HUES64 (cell line): ENCODE data around the gene ANKEF1.
"Not testable (repeated sequence)": the region's sequence is repeated elsewhere in the genome, so short reads cannot be mapped to it uniquely, and the experiment has no call there.

ENCODE experiments used
- H3K27ac ChIP-seq: 2 replicates; pipeline ENCODE4 v1.7.0; 2013; ENCODE audit warnings: low read depth, low read length, inconsistent platforms
- H3K27me3 ChIP-seq: 2 replicates; pipeline ENCODE4 v1.6.1; 2013; ENCODE audit warnings: mild to moderate bottlenecking, low read length; ENCODE audit not compliant: insufficient read depth
- H3K36me3 ChIP-seq: 2 replicates; pipeline ENCODE4 v1.6.1; 2013; ENCODE audit warnings: mild to moderate bottlenecking, low read length; ENCODE audit not compliant: insufficient read depth
- H3K4me1 ChIP-seq: 2 replicates; pipeline ENCODE4 v1.6.1; 2013; ENCODE audit warnings: mild to moderate bottlenecking, low read length, moderate library complexity; ENCODE audit not compliant: insufficient read depth
- H3K4me3 ChIP-seq: 2 replicates; pipeline ENCODE4 v1.5.1; 2013; ENCODE audit warnings: mild to moderate bottlenecking, low read length, moderate library complexity
- H3K9ac ChIP-seq: 2 replicates; pipeline ENCODE4 v1.6.1; 2013; ENCODE audit warnings: mild to moderate bottlenecking, low read depth, low read length
- H3K9me3 ChIP-seq: 2 replicates; pipeline ENCODE4 v1.6.1; 2013; ENCODE audit warnings: low read depth, low read length; ENCODE audit not compliant: insufficient read depth
- WGBS: fragments of 150-250, 120-280 bp; methylation state at CpG from one replicate; pipeline ENCODE4 v1.1.7; 2013; ENCODE audit warnings: missing lambda C conversion rate; 5-methylcytosine and 5-hydroxymethylcytosine counted together

Gene ANKEF1

DNA sequence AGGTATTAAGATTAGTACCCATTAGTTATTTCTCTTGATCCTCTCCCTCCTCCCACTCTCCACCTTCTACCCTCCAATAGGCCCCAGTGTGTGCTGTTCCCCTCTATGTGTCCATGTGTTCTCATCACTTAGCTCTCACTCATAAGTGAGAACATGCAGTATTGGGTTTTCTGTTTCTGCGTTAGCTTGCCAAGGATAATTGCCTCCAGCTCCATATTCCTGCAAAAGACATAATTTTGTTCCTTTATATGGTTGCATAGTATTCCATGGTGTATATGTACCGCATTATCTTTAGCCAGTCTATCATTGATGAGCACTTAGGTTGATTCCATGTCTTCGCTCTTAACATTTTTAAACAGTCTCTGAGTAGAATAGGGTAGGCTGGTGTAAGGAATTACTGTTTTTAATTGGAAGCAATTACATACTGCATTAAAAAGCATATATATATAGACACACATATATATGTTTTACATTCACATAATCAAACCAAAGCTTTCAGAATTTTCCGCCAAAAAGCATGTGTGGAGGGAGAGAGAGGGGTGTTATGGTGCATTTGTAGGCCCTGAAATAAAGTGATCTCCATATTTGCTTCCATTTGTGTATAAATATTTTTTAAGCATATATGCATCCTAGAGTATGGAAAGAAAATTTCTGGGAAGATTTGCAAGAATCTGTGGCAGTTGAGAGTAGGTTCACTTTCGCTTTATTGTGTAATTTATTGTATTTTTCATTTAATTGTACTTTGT, 709 bp upstream of the ANKEF1 start:
- H3K4me1 ChIP-seq = no peaks in the 10 kb centered on the region
- no peak overlapping the region for H3K27ac ChIP-seq
- H3K27me3 ChIP-seq = peaks cover 8% of the 10 kb centered on the region; the same call in 1 of the 2 replicates
- no peaks in the 10 kb centered on the region for H3K9me3 ChIP-seq
- peaks cover 9% of the 10 kb centered on the region; the same call in 1 of the 2 replicates for H3K36me3 ChIP-seq
- no peak overlapping the region for H3K9ac ChIP-seq
- WGBS = 100% methylated on average over 3 of the region's 5 CpGs
- H3K4me3 ChIP-seq = 0 out of 2 replicates have a peak overlapping the region, but pooled peaks have one; percentile 22

DNA sequence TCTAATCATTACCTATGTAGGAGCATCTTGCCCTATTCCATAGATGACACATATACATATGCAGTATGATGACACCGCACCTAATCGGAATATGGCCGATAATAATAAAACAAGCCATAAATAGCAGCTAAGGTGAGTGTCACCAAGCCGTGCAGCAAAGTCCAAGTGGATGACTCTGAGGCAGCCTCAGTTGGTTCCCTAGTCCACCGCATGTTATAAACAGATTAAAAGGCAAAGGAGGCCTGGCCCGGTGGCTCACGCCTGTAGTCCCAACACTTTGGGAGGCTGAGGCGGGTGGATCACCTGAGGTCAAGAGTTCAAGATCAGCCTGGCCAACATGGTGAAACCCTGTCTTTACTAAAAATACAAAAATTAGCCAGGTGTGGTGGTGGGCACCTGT, 1.5 kb downstream of the ANKEF1 start:
- not testable (repeated sequence) for H3K27ac ChIP-seq, H3K27me3 ChIP-seq, H3K9ac ChIP-seq, H3K4me1 ChIP-seq, H3K4me3 ChIP-seq, H3K9me3 ChIP-seq
- peaks cover 12% of the 10 kb centered on the region; the same call in 1 of the 2 replicates for H3K36me3 ChIP-seq
- 94% methylated on average over 8 of the region's 8 CpGs for WGBS

DNA sequence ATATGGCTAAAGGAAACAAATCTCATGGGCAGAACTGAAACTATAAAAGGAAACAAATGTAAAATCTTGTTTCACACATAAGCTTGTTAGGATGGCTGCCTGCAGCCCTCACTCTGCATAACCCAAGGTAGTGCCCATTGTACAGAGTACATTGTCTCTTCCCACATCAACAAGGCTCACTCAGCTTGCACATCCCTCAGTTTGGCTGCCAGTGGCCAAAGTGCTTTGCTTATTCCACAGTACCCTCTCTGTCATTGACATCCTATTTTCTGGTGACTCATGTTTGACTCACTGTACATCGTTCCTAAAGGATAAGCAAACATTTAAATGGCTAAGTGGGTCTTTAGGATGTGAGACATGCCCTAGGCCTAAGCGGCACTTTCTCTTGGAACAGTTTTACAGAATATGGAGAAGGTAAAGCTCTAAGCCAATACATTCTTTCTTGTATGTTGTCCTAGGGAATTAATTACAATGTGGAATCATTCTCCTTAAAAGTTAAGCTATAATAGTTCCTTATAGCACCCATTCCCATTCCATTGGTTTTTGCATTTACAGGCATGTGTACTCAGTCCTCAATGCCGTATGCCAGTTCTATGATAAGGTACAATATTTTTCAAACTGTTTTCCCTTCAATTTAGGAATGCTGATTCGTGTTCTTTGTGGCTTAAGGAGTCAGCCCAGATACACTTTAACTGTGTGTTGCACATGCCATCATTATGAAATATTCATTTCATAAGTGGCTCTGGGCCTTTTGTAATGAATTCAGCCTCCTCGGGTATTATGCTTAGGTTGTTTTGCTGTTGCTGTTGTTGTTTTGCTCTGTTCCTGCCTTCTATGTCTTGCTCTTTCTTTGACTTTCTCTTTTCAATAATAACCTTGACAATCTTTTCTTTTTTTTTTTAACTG, 5.5 kb downstream of the ANKEF1 start:
- no peak overlapping the region for H3K4me3 ChIP-seq
- 96% methylated on average over 4 of the region's 5 CpGs for WGBS

DNA sequence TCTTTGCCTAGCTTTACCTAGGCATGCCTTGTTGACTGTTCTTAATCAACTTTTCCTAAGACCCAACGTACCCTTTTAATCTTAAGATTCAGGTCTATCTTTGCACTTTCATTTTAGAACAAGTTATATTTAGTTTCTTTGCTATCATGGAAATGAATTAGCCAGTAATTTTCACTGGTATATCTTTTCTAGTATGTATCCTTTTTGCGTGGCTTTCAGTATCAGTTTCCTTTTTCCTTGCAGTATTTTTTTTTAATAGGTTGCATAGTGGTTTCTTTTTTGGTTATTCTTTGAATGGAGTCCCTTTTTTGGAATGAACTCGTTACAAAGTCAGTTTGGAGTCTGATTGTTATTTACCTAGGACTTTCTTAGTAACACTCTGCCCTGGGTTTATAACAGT, 7.3 kb downstream of the ANKEF1 start:
- H3K9me3 ChIP-seq = no peaks in the 10 kb centered on the region
- no peak overlapping the region for H3K9ac ChIP-seq
- WGBS = 91% methylated on average over 3 of the region's 3 CpGs
- H3K4me1 ChIP-seq = no peaks in the 10 kb centered on the region
- no peaks in the 10 kb centered on the region for H3K27me3 ChIP-seq
- H3K27ac ChIP-seq = no peak overlapping the region
- peaks cover 14% of the 10 kb centered on the region; the same call in 1 of the 2 replicates for H3K36me3 ChIP-seq
- no peak overlapping the region for H3K4me3 ChIP-seq

More for the DNA sequence above, 5.5 kb downstream of the ANKEF1 start:
- no peak overlapping the region for H3K9ac ChIP-seq
- no peaks in the 10 kb centered on the region; the same call in 1 of the 2 replicates for H3K27me3 ChIP-seq
- H3K4me1 ChIP-seq = no peaks in the 10 kb centered on the region
- no peaks in the 10 kb centered on the region for H3K9me3 ChIP-seq
- H3K36me3 ChIP-seq = peaks cover 12% of the 10 kb centered on the region; the same call in 1 of the 2 replicates
- H3K27ac ChIP-seq = no peak overlapping the region

DNA sequence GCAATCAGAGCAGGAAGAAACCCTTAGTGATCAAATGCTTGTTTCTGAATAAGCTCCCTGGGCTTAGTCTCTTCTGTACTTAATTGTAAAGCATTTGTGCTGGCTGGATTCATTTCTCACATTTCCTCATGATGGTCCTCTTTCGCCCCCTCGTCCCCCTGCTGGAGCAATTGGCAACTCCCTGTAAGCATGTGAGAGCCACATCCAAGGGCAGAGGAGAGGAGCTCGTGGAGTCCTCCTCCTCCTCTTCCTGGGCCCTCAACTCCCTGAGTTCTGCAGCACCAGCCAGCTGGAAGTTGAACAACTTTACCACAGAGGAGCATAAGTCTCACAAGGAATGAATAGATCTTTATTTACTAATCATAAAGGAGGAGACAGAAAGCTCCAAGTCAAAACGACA, 12.6 kb downstream of the ANKEF1 start:
- Histone ChIP-seq H3K27ac (no peak overlapping the region), H3K36me3 (0 out of 2 replicates have a peak, but pooled peaks cover 2% of the 10 kb centered on the region), H3K27me3 (no peaks in the 10 kb centered on the region), H3K4me3 (no peak overlapping the region), H3K9ac (no peak overlapping the region), H3K9me3 (no peaks in the 10 kb centered on the region), H3K4me1 (no peaks in the 10 kb centered on the region)
- 52% methylated on average over 4 of the region's 4 CpGs for WGBS

DNA sequence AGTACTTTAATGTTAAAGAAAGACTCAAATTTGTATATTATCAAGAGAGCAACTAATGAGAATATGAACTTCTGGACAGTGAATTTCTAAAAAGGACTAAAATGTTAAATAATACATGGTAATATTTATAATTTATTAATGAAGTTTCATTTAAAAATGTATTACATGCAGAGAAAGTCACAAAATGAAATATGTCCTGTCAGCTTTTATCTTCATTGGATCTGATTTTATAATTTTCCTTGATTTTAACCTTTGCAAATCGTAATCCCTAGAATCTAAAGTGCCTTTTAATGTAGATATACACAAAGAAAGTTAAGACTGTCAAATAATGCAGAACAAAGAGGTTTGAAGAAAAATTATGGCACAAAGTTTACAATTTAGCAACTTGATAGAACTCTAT, 16.4 kb downstream of the ANKEF1 start:
- no peaks in the 10 kb centered on the region for H3K9me3 ChIP-seq
- no peak overlapping the region for H3K27ac ChIP-seq
- no peaks in the 10 kb centered on the region for H3K4me1 ChIP-seq
- H3K4me3 ChIP-seq = no peak overlapping the region
- H3K9ac ChIP-seq = no peak overlapping the region
- 0 out of 2 replicates have a peak, but pooled peaks cover 5% of the 10 kb centered on the region for H3K36me3 ChIP-seq
- WGBS = no CpG with 5 or more reads among the region's 1 CpG
- H3K27me3 ChIP-seq = no peaks in the 10 kb centered on the region

DNA sequence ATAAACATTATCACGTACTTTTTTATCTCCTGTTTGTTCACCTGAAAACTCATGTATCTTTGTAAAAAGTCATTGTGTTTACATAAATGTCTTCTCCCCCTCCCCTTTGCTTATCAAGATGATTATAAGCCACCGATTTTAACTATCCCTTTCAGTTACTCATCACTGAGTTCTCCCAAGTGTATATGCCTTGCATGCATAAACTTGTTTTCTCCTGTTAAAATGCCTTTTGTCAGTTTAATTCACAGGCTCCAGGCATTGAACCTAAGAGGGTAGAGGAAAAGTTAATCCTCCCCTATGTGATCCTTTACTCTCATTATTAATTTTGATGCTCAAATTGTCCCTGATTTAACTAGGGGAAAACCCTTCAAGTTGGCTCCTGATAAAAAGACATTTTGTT, 24.2 kb downstream of the ANKEF1 start:
- Histone ChIP-seq H3K36me3 (0 out of 2 replicates have a peak, but pooled peaks cover 5% of the 10 kb centered on the region), H3K27me3 (no peaks in the 10 kb centered on the region), H3K9ac (no peak overlapping the region), H3K4me3 (no peak overlapping the region), H3K9me3 (no peaks in the 10 kb centered on the region), H3K4me1 (peaks cover 9% of the 10 kb centered on the region; the same call in 1 of the 2 replicates), H3K27ac (no peak overlapping the region)
- WGBS = 91% methylated on average over 2 of the region's 2 CpGs

DNA sequence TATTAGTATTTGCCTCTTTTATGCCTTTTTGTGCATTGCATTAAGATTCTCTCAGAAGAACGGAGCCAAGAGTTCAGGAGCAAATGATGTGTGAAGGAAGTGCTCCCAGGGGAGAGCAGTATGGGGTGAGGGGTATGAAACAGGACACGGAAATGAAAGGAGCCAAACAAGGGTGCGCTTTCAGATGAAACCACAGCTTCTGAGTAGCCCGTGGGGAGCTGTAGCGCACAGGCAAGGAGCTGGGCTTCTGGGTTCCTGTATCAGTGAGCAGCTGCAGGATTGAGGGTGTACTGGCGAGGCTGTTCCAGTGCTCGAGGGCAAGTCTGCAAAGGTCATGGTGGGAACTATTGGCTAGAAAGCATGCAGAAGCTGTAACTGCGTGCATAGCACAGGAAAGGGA, 25.4 kb downstream of the ANKEF1 start:
- 78% methylated on average over 8 of the region's 8 CpGs for WGBS

DNA sequence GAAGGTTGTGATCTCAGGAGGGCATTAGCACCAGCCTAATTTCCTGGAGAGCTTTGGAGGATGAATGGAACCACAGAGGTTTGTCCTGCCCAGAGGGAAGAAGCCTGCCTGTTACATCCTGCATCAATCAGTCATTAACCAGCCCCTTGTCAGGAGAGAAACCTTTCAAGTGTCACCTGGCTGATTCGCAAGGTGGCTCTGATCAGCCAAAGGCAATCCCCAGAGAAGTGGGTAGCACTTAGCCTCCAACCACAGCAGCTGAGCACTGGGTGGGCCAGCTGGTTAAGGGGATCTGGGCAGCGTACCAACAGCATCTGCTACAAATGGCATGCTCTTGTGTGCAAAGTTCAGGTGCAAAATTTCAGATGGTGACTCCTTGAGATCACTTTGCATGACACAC, 26.9 kb downstream of the ANKEF1 start:
- H3K9me3 ChIP-seq = no peaks in the 10 kb centered on the region
- no peak overlapping the region for H3K27ac ChIP-seq
- no peak overlapping the region for H3K4me3 ChIP-seq
- H3K36me3 ChIP-seq = no peaks in the 10 kb centered on the region
- 81% methylated on average over 2 of the region's 2 CpGs for WGBS
- H3K4me1 ChIP-seq = peaks cover 9% of the 10 kb centered on the region; the same call in 1 of the 2 replicates
- H3K27me3 ChIP-seq = no peaks in the 10 kb centered on the region
- H3K9ac ChIP-seq = no peak overlapping the region

More for the DNA sequence above, 25.4 kb downstream of the ANKEF1 start:
- H3K4me3 ChIP-seq = no peak overlapping the region
- H3K9ac ChIP-seq = no peak overlapping the region
- H3K36me3 ChIP-seq = 0 out of 2 replicates have a peak, but pooled peaks cover 5% of the 10 kb centered on the region
- H3K27me3 ChIP-seq = no peaks in the 10 kb centered on the region
- H3K4me1 ChIP-seq = peaks cover 9% of the 10 kb centered on the region; the same call in 1 of the 2 replicates
- H3K27ac ChIP-seq = no peak overlapping the region
- no peaks in the 10 kb centered on the region for H3K9me3 ChIP-seq

DNA sequence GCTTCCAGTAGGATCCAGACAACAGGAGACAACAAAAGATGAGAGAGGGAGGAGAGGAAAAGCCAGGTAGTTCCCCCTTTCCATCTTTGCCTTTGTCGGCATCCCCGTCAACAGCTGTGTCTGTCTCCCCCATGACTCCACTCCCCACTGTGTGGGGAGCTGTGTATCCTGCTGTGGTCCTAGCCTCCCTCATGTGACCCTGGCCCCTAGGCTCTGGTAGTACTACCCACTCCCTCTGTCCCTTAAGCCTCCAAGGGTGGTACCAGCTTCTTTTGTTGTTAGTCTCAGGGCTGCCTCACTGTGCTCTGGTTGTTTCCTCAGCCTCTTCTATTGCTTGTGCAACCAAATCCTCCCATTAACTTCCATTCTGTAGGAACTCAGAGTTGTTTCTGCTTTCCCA, 28.7 kb downstream of the ANKEF1 start:
- Histone ChIP-seq H3K4me1 (peaks cover 9% of the 10 kb centered on the region; the same call in 1 of the 2 replicates), H3K27me3 (no peaks in the 10 kb centered on the region), H3K4me3 (no peak overlapping the region), H3K9me3 (no peaks in the 10 kb centered on the region), H3K27ac (no peak overlapping the region), H3K36me3 (no peaks in the 10 kb centered on the region), H3K9ac (no peak overlapping the region)
- 92% methylated on average over 2 of the region's 2 CpGs for WGBS

DNA sequence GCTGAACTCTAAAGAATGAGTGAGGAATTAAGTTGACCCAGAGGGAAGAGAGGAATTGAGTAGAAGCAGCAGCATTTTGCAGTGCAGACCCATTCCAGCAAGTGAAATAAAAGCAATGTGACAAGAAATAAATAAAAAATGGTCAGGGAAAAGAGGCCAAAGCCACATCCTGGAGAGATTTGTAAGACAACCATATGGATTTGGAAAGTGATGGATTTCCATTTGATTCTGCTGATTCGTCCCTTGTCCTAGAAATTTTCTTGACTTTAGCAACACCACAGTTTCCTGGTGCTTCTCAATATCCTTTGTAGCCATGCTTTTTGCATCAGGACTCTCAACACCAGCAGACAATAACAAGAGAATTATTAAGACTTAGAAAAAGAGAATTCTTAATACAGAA, 29.8 kb downstream of the ANKEF1 start:
- no peaks in the 10 kb centered on the region for H3K27me3 ChIP-seq
- no peak overlapping the region for H3K4me3 ChIP-seq
- no peak overlapping the region for H3K9ac ChIP-seq
- 0 out of 2 replicates have a peak, but pooled peaks cover 2% of the 10 kb centered on the region for H3K4me1 ChIP-seq
- H3K36me3 ChIP-seq = no peaks in the 10 kb centered on the region
- no peaks in the 10 kb centered on the region for H3K9me3 ChIP-seq
- H3K27ac ChIP-seq = no peak overlapping the region
- WGBS = 88% methylated on average over 1 of the region's 1 CpG
